GM12875 (cell line): ENCODE results near the gene SPINDOC.
A peak's percentile ranks its signal among the peaks of the same experiment; 100 is the strongest.

Experiments
- H3K4me3 ChIP-seq: one replicate; pipeline ENCODE4 v1.5.1; 2011; ENCODE audit warnings: low read depth, low read length, control low read depth
- CTCF ChIP-seq: IDR thresholded peaks from 2 replicates; pipeline ENCODE4 v1.5.1; 2011; ENCODE audit warnings: low read depth, mild to moderate bottlenecking, control low read depth, inconsistent platforms, low read length, moderate library complexity, borderline replicate concordance; ENCODE audit not compliant: insufficient read depth

Gene SPINDOC

GRCh38 chr11:63835158-63835545 is 21.9 kb downstream of the SPINDOC start:
- TF ChIP-seq CTCF: no peak
- H3K4me3 ChIP-seq: no peak overlapping the region

- TF ChIP-seq CTCF: peak; percentile 79
- H3K4me3 ChIP-seq: no peak overlapping the region
These were observed 23.9 kb downstream of the SPINDOC start for GRCh38 chr11:63837027-63837688.

- H3K4me3 ChIP-seq: no peak overlapping the region
- no peak for TF ChIP-seq CTCF
These were observed 24.5 kb downstream of the SPINDOC start for GRCh38 chr11:63837739-63838138.

GRCh38 chr11:63838150-63838677 is 25.0 kb downstream of the SPINDOC start:
- TF ChIP-seq CTCF: no peak
- H3K4me3 ChIP-seq: no peak overlapping the region

GRCh38 chr11:63838678-63839507 is 25.6 kb downstream of the SPINDOC start, which contains the start of gene MARK2:
Gene MARK2, plus strand, starts transcription at chr11:63839110. Its CDS starts 397 bp downstream, at chr11:63839507.
- H3K4me3 ChIP-seq: peak within 1 kb of the TSS; percentile 97
- no peak for TF ChIP-seq CTCF

- no peak for TF ChIP-seq CTCF
- peak overlapping the region; percentile 97 for H3K4me3 ChIP-seq
These were observed 26.5 kb downstream of the SPINDOC start for GRCh38 chr11:63839508-63840355.
